A673 (cell line): Measurements from ENCODE around the gene NRIP2. TPM values are rescaled to one million over a fixed set of nuclear protein-coding genes. Genes with fewer than 3 reads are reported as not detected.

ENCODE experiments used
- BruUV-seq: library from RNA; stranded (reverse); fragments of 400-500 nt; replicated peaks from 2 replicates; lab custom pipeline; 2021; lab: Mats Ljungman, UMichigan
- CTCF ChIA-PET: fragments of 300-600 bp; sonication (Branson Sonifier 250); formaldehyde crosslinking; loops from one replicate; lab custom pipeline; 2022; ENCODE audit warnings: antibody characterized with exemption; lab: Charles Lee
- POLR2A ChIA-PET: fragments of 300-600 bp; sonication (Branson Sonifier 250); formaldehyde crosslinking; loops from one replicate; lab custom pipeline; 2022; ENCODE audit warnings: antibody characterized with exemption; ENCODE audit not compliant: low non-redundant PET; lab: Charles Lee
- DNase-seq: peaks from one replicate; pipeline ENCODE4 v3.0.0-alpha.2; 2015; ENCODE audit warnings: low spot score
- H3K27ac ChIP-seq: fragments of 200-600 bp; sonication (generic); 2 replicates; pipeline ENCODE4 v1.5.1; 2016; ENCODE audit warnings: mixed run types, low read depth, mild to moderate bottlenecking, mixed read lengths, antibody characterized with exemption, low read length; ENCODE audit not compliant: poor library complexity, severe bottlenecking
- H3K27me3 ChIP-seq: fragments of 200-600 bp; sonication (generic); replicated peaks from 2 replicates; pipeline ENCODE4 v1.6.1; 2017; ENCODE audit warnings: mixed run types, low read depth, mild to moderate bottlenecking, mixed read lengths, antibody characterized with exemption, low read length; ENCODE audit not compliant: insufficient read depth, poor library complexity
- H3K36me3 ChIP-seq: fragments of 200-600 bp; sonication (generic); 2 replicates; pipeline ENCODE4 v1.6.1; 2016; ENCODE audit warnings: mixed run types, mild to moderate bottlenecking, mixed read lengths, antibody characterized with exemption, low read length; ENCODE audit not compliant: insufficient read depth, poor library complexity, severe bottlenecking
- H3K4me1 ChIP-seq: fragments of 200-600 bp; sonication (generic); 2 replicates; pipeline ENCODE4 v1.6.1; 2017; ENCODE audit warnings: mixed run types, mild to moderate bottlenecking, mixed read lengths, antibody characterized with exemption, low read length; ENCODE audit not compliant: insufficient read depth, poor library complexity, severe bottlenecking
- H3K4me3 ChIP-seq: fragments of 200-600 bp; sonication (generic); 2 replicates; pipeline ENCODE4 v1.5.1; 2016; ENCODE audit warnings: low read depth, mixed run types, mild to moderate bottlenecking, mixed read lengths, low read length; ENCODE audit not compliant: poor library complexity, severe bottlenecking
- H3K9me3 ChIP-seq: fragments of 200-600 bp; sonication (generic); 2 replicates; pipeline ENCODE4 v1.6.1; 2016; ENCODE audit warnings: mixed run types, low read depth, mild to moderate bottlenecking, mixed read lengths, antibody characterized with exemption, low read length; ENCODE audit not compliant: poor library complexity, severe bottlenecking
- CTCF ChIP-seq: fragments of 300-800, 200-600 bp; sonication (generic); conservative IDR thresholded peaks from 2 replicates; pipeline ENCODE4 v1.5.1; 2017; ENCODE audit warnings: low read depth, mild to moderate bottlenecking, antibody characterized with exemption, low read length, moderate library complexity, mixed read lengths
- EZH2 ChIP-seq: fragments of 200-600 bp; sonication (generic); IDR thresholded peaks from 2 replicates; pipeline ENCODE4 v1.6.1; 2017; ENCODE audit warnings: borderline replicate concordance, low read depth, mild to moderate bottlenecking, mixed read lengths, antibody characterized with exemption, low read length; ENCODE audit not compliant: poor library complexity, severe bottlenecking
- intact Hi-C: fragments of 100-400 bp; cut with micrococcal nuclease; formaldehyde crosslinking; loops from one replicate; pipeline ENCODE4 v1.10.0; 2022; ENCODE audit not compliant: unreplicated experiment
- total RNA-seq: library from RNA; stranded (reverse); gene quantifications from 2 replicates; pipeline ENCODE4 v1.2.3, GENCODE V29; 2021

NRIP2 gene
- total RNA-seq, 1 experiment from 2014 or later: 0.39 TPM

GRCh38 chr12:2804393-2805142, 30.3 kb downstream of the NRIP2 start:
- intact Hi-C loops: no loop called here
- Histone ChIP-seq H3K4me1 (peaks cover 4% of the 10 kb centered on the region), H3K27me3 (no peaks in the 10 kb centered on the region), H3K4me3 (no peak overlapping the region), H3K9me3 (no peaks in the 10 kb centered on the region), H3K36me3 (peaks cover 70% of the 10 kb centered on the region), H3K27ac (no peak overlapping the region)
- ChIA-PET CTCF (no interaction called here), POLR2A (no interaction called here)
- peak; percentile 45 for DNase-seq
- TF ChIP-seq CTCF (no peak), EZH2 (no peak)
- BruUV-seq: no TSS peak

- Histone ChIP-seq H3K27ac (no peak overlapping the region), H3K27me3 (no peaks in the 10 kb centered on the region), H3K4me3 (no peak overlapping the region), H3K9me3 (no peaks in the 10 kb centered on the region), H3K36me3 (peaks cover 78% of the 10 kb centered on the region), H3K4me1 (peaks cover 4% of the 10 kb centered on the region)
- TF ChIP-seq CTCF: no peak
- no peak for TF ChIP-seq EZH2
- no TSS peak for BruUV-seq
- no peak for DNase-seq
- intact Hi-C loops: no loop called here
- CTCF ChIA-PET: no interaction called here
- POLR2A ChIA-PET: no interaction called here
Observed at GRCh38 chr12:2803635-2804392, 31.0 kb downstream of the NRIP2 start.

GRCh38 chr12:2801044-2801783, 33.6 kb downstream of the NRIP2 start:
- H3K27me3 ChIP-seq: no peaks in the 10 kb centered on the region
- no peak for DNase-seq
- no peak overlapping the region for H3K27ac ChIP-seq
- peaks cover 97% of the 10 kb centered on the region for H3K36me3 ChIP-seq
- intact Hi-C loops: no loop called here
- peaks cover 12% of the 10 kb centered on the region for H3K4me1 ChIP-seq
- H3K9me3 ChIP-seq: no peaks in the 10 kb centered on the region
- TF ChIP-seq CTCF: no peak
- TF ChIP-seq EZH2: no peak
- ChIA-PET CTCF (no interaction called here), POLR2A (no interaction called here)
- no peak overlapping the region for H3K4me3 ChIP-seq
- BruUV-seq: no TSS peak
